GM12873 (cell line): ENCODE measurements around the gene BMP2K.

Experiments
- CTCF ChIP-seq: IDR thresholded peaks from 2 replicates; pipeline ENCODE4 v1.5.1; 2012; ENCODE audit warnings: low read depth, mild to moderate bottlenecking, moderate library complexity, low read length, control low read depth; ENCODE audit not compliant: insufficient read depth; ENCODE audit errors: missing control alignments

BMP2K gene

GRCh38 chr4:78776079-78776728 is at the start of gene BMP2K:
Gene BMP2K, plus strand, starts transcription at chr4:78776350. Its CDS starts 194 bp downstream, at chr4:78776544.
- no peak for TF ChIP-seq CTCF

- TF ChIP-seq CTCF, result no peak
Measured at GRCh38 chr4:78726546-78726945, 49.6 kb upstream of the BMP2K start.

GRCh38 chr4:78732332-78733104 is 43.6 kb upstream of the BMP2K start:
- no peak for TF ChIP-seq CTCF

- TF ChIP-seq CTCF, result no peak
Measured at GRCh38 chr4:78734441-78735162, 41.5 kb upstream of the BMP2K start.

- no peak for TF ChIP-seq CTCF
Measured at GRCh38 chr4:78735697-78736096, 40.5 kb upstream of the BMP2K start.

GRCh38 chr4:78737035-78737434 is 39.1 kb upstream of the BMP2K start:
- no peak for TF ChIP-seq CTCF

GRCh38 chr4:78737973-78738372 is 38.2 kb upstream of the BMP2K start:
- no peak for TF ChIP-seq CTCF
